Transverse colon (tissue), 3 donors: ENCODE measurements around the gene IFI35.

Experiments
- CTCF ChIP-seq, 5 experiments: fragments of 200-600 bp in 3 of 5; fragments of 450-650 bp in 2 of 5; sonication (generic) in 3 of 5; IDR thresholded peaks; 1 replicate in 2 of 5; 2 replicates in 3 of 5; pipeline ENCODE4 v1.5.1; 2016 to 2017; ENCODE audit warnings: antibody characterized with exemption in 5 of 5, inconsistent platforms in 3 of 5, mild to moderate bottlenecking in 2 of 5, moderate library complexity in 1 of 5
- EP300 ChIP-seq: sonication (generic); formaldehyde crosslinking; IDR thresholded peaks from one replicate; pipeline ENCODE4 v1.6.1; 2017; ENCODE audit warnings: antibody characterized with exemption, low read depth
- POLR2A ChIP-seq: fragments of 450-650 bp; IDR thresholded peaks from one replicate; pipeline ENCODE4 v1.6.1; 2016; ENCODE audit warnings: antibody characterized with exemption, mild to moderate bottlenecking, moderate library complexity

- TF ChIP-seq CTCF (IDR thresholded peaks at IDR 0.05) (no peak), EP300 (no peak), POLR2A (no peak)
Measured at GRCh38 chr17:43033948-43034881, 27.6 kb downstream of the IFI35 start.
